NCI-H345 treated with DMSO at 0.1 percent for 48 hours (cell line): Measurements from ENCODE around the gene RGS11.
A peak's percentile ranks its signal among the peaks of the same experiment; 100 is the strongest.

Experiments used
- DNase-seq: peaks from one replicate; lab custom pipeline; 2025; ENCODE audit not compliant: unreplicated experiment; lab: John Stamatoyannopoulos, UW

The RGS11 gene

DNA sequence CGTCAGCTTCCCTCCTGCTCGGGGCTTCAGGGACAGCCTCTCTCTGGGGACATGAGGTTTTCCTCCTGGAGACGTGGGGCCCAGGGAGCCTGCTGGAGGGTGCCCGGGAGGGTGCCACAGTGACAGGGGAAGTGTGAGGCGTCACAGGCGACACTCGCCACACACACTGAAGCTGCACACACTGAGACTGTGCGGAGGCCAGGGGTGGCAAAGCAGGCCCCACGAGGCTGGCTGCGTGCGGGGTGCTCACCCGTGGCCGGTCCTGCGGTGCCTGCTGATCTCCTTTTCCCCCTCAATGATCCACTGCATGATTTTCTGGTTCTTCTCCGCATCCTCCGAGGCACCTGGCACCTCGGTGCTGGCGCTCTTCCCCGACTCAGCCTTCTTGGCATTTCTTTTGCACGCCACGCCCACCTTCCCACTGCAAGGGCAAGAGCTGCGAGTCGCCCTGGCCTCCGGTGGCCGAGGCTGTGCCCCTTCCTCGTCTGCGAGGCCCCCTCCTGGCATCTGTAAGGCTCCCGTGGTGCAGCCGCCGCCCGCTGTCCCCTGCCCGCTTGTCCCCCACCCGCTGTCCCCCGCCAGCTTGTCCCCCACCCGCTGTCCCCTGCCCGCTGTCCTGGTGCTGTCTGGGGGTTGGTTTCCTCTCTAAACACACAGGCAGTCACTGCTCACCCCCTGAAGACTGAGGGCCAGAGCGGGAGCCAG lies 21.2 kb upstream of the RGS11 start:
- DNase-seq: no peak

DNA sequence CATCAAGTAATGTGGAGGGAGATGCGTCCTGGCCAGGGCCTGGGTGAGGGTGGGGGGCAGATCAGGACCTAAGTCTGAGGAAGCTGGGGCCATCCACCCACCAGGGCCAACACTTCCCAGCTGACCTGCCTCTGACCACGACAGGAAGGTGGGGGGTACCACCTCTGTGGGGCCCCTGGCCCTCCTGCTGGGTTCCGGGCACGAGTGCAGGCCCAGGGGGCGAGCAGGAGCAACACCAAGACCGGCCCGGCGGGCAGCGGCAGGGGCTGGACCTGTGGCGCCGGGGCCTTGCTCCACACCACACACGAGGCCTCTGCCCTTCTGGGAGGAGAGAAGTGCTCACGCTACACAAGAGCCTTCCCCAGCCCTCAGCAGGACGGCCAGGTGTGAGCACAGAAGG lies 20.5 kb upstream of the RGS11 start:
- no peak for DNase-seq

DNA sequence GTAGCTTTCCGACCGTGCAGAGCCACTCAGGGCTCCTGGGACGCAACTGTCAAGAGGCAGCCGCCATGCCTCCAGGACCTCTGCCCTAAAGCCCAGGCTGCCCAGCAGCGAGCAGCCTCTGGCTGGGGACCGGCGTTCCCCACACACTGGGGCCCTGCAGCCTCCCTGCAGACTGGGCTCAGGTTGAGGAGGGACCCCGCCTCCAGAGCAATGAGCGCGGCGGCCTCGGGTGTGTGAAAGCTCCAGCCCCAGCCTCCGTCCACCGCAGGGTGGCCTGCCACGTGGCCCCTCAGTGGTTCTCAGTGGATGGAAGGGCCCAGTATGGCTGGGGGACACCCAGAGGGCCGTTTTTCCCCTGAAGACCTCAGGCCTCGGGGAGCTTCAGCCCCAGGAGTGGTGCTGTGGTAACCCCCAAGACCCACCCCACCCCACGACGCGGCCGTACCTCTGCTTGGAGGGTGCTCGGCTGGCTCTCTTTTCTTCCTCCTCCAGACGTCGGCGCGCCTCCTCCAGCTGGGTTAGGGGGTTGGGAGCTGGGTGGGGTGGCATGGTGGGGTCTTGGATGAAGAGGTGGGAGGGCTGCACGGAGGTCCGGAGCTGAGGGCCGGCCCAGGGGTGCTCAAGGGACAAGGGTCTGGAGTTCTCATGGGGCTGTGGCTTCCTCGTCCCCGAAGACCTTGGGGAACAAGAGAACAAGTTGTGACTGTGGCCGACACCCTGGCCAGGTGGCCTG lies 17.5 kb upstream of the RGS11 start:
- no peak for DNase-seq

DNA sequence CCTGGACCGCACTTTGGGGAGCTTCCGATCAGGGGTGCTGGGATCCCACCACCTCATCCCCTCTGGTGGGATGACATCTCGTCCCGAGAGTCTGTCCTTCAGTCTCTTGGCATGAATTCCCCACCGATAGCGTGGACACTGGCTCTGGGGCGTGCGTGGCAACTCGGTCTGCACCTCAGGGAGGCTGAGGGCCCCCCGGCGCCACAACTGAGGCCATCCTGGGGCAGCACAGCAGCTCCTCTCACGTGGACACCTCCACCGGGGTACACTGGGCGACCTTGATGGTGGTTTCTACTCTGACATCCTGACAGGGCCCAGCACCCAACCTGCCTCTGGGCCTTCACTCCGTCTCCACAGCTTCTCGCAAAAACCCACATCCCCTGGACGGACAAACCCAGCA lies 15.8 kb upstream of the RGS11 start:
- DNase-seq: no peak

DNA sequence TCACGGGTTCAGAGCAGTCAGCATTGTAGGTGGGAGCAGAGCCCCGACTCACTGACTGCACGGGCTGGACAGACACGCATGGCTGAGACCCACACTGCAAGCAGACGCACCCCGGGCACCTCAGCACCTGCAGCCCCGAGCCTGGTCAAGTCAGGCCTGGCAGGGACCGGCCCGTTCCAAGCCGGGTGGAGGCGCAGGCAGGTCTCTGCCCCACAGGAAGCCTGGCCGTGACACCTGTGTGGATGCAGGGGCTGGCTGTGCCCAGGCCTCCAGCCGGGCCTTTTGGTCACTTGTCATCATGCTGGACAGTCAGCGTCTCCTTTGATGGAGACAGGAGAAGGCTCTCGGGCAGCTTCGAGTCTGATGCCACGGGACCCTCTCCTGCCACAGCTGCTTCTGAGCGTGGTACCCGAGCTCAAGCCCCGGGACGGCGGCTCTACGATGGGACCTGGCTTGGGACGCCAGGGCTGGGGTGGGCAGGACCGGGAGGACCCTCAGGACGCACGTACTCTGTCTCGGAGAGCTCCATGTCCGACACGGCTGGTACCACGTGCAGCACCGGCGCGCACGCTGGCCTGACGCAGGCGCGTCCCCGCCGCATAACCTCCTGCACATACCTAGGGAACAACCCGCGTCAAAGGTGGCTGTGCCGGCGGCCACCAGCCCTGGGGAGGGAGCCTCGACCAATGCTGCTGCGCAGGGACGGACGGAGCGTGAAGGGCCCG lies 15.1 kb upstream of the RGS11 start:
- DNase-seq: no peak

DNA sequence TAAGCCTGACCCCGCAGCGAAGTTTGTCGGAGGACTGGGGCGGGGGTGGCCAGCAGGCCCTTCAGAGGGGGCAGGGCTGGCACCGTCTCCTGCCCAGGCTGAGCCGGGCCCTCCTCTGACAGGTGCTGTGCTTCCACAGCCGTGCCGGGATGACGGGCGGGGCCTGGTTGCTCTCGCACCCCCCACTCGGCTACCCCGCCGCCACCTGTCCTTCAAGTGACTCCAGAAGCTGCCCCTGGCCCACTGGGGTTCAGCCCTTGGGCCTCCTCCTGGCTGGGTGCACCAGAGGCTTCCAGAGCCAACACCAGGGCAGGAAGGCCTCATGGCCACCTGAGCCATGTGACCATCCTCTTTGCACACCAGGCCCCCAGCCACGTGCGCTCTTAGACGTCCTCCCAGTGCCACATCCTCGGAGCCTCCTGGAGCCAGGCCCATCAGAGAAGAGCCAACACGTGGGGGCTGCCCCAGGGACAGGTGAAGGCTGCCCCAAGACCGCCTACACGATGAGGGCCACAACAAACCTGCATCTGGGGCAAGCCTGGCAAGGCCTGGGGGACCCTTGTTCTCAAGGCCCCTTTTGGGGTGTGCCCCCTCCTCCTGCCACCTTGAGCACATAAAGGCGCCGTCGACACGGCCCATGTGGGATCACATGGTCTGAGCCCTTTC lies 14.4 kb upstream of the RGS11 start:
- no peak for DNase-seq

DNA sequence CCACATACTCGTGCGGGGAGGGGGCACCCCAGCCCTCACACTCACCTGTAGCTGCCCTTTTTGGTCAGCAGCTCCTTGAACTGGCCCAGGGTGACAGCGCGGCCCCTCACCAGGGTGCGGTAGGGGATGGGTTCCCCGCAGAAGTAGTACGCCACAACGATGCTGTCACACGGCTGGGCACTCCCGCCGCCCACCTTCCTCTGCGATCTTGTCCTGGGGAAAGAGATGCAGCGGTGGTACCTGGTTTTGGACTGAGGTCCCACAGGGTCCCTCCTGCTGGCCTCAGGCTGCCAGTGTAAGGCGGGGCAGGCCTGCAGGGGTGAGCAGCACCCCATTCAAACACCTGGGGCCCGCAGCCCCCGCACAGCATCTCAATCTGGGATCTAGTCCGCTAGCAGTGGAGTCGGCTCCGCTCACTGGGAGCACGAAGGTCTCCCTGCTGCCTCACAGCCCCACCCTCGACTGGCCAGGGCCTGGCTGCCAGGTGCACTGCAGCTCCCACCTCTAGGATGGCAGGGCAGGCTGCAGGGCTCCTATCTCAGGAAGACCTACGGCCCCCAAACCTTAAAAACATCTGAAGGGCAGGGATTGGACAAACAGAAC lies 13.8 kb upstream of the RGS11 start:
- DNase-seq: no peak

DNA sequence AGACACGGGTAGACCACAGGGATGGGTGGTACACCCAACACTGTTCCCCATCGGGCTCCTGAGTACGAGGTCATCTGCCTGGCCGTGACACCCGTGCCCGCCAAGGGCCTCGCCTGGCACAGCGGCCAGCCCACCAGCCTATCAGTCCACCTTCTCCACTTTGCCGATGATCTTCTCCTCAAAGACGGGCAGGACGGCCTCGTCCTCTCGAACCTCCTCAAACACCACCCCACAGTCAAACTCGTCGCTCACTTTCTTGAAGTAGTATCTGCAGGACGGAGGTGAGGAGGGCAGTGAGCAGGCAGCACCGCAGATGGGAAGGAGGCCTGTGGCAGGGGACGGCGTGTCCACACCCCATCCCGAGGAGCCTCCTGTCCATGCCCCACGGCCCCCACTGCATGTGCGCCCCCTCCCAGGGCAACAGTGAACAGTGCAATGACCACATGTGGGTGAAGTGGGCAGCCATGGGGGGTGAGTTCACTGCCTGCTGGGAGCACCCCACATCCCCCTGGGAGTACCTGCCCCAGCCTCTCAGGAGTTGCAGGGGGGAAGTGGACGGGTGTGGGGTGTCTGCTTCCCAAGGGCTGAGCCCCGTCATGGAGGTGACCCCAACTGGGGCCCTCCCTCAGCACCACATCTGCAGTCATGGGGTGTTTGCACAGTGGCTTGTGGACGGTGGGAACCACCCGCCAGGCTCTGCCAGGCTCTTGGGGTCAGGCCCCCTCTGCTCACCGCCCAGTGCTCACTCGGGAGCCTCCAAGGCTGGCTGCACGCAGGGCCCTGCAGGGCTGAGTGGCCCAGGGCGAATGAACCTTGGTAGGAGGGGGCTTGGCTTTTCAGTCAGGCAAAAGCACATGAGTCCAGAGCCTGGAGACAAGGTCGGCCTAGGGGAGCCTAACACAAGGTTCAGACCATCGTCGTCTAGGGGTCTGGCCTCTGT lies 12.5 kb upstream of the RGS11 start:
- no peak for DNase-seq

DNA sequence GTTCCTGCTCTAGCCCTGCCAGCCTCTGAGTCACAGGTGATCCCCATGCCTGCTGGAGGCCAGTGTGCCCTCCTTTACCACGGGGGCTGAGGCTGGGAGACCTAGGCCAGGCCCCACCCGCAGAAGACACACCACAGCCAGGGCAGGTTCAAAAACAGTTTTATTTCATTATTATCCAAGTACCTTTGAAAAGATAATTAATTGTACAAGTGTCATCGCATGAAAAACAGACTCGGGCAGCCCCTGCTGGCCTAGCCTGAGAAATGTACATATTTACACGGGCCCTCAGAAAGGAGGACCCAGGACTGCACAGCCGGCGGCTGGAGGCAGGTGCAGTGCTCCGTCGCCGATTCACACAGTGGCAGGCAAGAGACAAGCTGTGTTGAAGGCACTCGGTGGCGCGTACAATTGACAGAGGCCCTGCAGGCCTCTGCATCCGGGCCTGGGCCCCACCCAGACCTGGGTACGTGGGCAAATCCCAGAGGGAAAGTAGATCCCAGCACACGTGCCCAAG lies 11.6 kb upstream of the RGS11 start:
- peak; percentile 65 for DNase-seq

DNA sequence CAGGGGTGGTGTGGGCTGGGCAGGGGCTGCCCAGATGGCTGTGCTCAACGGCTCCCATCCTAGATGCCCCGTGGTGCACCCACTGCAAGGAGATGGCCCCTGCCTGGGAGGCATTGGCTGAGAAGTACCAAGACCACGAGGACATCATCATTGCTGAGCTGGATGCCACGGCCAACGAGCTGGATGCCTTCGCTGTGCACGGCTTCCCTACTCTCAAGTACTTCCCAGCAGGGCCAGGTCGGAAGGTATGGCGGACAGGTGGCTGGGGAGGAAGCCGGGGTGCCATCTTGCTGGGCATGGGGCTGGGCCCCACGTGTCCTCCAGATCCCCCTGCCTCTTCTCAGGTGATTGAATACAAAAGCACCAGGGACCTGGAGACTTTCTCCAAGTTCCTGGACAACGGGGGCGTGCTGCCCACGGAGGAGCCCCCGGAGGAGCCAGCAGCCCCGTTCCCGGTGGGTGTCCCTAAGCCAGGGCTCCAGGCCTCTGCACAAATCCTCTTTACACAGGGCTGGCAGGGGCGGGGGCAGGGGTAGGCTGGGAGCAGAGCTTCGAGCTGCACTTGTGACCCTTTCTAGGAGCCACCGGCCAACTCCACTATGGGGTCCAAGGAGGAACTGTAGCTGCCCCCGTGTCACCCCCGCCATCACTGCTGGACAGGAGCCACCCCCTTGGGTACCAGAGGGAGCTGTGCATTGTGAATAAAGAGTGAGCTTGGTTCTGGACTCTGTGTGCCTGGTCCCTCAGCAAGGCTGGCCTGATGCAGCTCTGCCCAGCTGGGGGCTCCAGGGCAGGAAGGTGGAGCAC lies 10.9 kb upstream of the RGS11 start:
- DNase-seq: no peak

DNA sequence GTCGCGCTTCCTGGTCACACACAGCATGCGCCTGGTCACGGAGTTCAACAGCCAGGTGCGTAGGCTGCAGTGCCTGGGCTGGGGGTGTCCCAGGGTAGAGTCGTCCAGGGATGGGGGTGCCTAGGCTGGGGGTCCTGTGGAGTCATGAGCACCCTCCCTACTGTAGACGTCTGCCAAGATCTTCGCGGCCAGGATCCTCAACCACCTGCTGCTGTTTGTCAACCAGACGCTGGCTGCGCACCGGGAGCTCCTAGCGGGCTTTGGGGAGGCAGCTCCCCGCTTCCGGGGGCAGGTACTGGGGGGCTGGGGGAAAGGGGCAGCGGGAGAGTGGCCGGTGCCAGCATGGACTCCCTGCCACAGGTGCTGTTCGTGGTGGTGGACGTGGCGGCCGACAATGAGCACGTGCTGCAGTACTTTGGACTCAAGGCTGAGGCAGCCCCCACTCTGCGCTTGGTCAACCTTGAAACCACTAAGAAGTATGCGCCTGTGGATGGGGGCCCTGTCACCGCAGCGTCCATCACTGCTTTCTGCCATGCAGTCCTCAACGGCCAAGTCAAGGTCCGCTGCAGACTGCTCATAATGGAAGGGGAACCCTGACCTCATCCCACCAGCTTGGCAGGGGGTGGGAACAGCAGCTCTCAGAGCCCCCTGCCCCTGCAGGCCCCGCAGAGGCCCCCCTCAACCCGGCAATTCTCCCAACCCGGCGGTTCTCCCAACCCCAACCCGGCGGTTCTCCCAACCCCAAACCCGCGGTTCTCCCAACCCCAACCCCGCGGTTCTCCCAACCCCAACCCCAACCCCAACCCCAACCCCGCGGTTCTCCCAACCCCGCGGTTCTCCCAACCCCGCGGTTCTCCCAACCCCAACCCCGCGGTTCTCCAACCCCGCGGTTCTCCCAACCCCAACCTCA lies 9.7 kb upstream of the RGS11 start:
- no peak for DNase-seq

DNA sequence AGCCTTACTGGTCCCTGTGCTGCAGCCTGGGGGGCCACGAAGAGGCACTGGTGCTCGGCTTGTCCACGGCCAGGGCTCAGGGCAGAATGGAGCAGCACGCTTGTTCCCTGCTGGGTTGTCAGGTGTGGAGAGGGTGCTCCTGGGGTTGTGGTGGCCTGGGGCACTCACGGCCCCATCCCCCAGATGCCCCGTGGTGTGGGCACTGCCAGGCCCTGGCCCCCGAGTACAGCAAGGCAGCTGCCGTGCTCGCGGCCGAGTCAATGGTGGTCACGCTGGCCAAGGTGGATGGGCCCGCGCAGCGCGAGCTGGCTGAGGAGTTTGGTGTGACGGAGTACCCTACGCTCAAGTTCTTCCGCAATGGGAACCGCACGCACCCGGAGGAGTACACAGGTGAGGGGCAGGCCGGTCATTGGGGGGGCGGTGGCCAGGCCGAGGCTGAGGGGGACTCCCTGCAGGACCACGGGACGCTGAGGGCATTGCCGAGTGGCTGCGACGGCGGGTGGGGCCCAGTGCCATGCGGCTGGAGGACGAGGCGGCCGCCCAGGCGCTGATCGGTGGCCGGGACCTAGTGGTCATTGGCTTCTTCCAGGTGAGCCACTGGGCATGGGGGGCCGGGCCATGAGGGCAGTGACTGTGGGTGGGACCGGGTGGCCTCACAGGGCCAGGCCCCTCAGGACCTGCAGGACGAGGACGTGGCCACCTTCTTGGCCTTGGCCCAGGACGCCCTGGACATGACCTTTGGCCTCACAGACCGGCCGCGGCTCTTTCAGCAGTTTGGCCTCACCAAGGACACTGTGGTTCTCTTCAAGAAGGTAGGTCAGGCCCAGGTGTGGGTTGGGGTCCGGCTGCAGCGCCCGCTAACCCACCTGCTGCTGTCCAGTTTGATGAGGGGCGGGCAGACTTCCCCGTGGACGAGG lies 8.7 kb upstream of the RGS11 start:
- no peak for DNase-seq

DNA sequence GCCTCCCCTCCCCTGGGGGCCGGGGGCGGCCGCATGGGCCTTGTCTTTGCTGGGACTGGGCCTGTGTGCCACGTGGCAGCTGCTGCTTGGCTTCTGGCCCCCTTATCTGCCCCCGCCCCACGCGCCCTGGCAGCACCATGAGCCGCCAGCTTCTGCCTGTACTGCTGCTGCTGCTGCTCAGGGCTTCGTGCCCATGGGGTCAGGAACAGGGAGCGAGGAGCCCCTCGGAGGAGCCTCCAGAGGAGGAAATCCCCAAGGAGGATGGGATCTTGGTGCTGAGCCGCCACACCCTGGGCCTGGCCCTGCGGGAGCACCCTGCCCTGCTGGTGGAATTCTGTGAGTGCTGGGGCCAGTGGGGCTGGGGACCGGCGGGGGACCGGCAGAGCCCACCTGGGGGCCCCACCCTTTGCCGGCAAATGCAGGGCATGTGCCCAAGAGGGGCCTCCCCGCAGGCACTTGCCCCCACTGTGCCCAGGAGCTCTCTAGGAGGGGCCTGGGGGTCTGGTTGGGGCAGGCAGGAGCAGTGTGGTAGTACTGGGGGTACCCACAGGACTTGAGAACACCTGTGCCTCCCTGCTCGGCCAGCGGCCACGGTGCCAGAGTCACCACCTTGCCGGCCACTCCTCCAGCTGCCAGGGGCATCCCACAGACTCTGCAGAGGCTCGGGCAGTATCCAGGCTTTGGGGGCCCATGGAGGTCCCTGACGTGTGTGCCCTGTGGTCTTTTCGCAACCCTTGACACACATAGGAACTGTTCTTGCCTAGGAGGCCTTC lies 7.5 kb upstream of the RGS11 start, which contains the start of gene PDIA2:
TSS of gene PDIA2 (plus strand) at position 132 of the 773 bp plus-strand sequence. CDS start at position 138, 6 bp downstream.
- no peak for DNase-seq

DNA sequence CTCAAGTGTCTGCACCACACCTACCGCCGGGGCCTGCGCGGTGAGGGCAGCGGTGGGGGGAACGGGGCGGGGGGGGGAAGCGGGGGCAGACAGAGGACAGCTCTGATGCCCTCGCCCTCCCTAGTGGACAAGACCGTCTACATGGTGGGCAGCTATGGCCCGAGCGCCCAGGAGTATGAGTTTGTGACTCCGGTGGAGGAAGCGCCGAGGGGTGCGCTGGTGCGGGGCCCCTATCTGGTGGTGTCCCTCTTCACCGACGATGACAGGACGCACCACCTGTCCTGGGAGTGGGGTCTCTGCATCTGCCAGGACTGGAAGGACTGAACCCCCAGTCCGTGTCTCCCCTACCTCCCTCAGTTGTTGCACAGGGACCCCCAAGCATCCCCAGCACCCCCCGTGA lies 6.7 kb upstream of the RGS11 start:
- no peak for DNase-seq

DNA sequence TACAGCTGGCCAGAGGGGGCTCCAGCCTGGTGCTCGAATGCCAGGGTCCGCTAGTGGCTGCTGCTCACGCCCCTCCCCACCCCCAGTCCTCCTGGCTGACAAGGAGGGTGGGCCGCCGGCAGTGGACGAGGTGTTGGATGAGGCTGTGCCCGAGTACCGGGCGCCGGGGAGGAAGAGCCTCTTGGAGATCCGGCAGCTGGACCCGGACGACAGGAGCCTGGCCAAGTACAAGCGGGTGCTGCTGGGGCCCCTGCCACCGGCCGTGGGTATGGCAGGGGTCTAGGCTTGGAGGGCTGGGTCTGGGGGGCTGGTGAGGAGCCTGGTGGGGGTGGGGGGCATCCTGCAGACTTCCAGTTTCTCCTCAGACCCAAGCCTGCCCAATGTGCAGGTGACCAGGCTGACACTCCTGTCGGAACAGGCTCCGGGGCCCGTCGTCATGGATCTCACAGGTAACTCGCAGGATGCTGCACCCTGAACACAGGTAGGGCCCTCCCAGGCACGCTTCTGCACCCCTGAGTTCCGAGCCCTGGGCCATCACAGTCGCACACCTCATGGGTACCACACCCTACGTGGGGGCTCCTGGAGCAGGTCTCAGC lies 6.0 kb upstream of the RGS11 start:
- no peak for DNase-seq
